ENCODE data around the gene PPP1R11.

PPP1R11 gene

GRCh38 chr6:30075790-30076732 lies 9.1 kb downstream of the PPP1R11 start:
- DNase-seq (ENCODE audit: low read depth): no peak
- no peak overlapping the region for H3K4me3 ChIP-seq (ENCODE audit: low read depth, low read length)
- TF ChIP-seq CTCF (conservative IDR thresholded peaks at IDR 0.05; ENCODE audit: low read depth, low read length): peak; percentile 47

DNA sequence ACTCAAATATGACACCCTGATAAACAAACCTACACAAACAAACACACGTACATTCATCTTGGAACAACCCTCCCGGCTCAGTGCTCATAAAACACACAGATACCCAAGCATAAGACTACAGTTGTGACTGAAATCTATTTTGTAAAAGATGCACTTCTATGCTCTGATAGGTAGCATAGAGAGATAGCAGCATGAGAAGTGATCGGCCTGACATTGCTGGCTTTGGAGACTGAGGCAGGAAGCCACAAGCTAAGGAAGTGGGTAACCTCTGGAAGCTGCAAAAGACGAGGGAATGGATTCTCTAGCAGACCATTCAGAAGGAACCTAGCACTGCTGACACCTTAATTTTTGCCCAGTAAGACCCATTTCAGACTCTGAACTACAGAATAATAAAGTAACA lies 10.2 kb downstream of the PPP1R11 start:
- no peak for DNase-seq (ENCODE audit: low read depth)
- H3K4me3 ChIP-seq (ENCODE audit: low read depth, low read length): no peak overlapping the region
- TF ChIP-seq CTCF (conservative IDR thresholded peaks at IDR 0.05; ENCODE audit: low read depth, low read length): no peak

GRCh38 chr6:30087876-30088275 lies 20.9 kb downstream of the PPP1R11 start:
- no peak for DNase-seq (ENCODE audit: low read depth)
- TF ChIP-seq CTCF (conservative IDR thresholded peaks at IDR 0.05; ENCODE audit: low read depth, low read length): no peak
- H3K4me3 ChIP-seq (ENCODE audit: low read depth, low read length): no peak overlapping the region

- DNase-seq (ENCODE audit: low read depth): peak; percentile 64
- TF ChIP-seq CTCF (conservative IDR thresholded peaks at IDR 0.05; ENCODE audit: low read depth, low read length): no peak
- no peak overlapping the region for H3K4me3 ChIP-seq (ENCODE audit: low read depth, low read length)
Measured at GRCh38 chr6:30091577-30092381, 24.8 kb downstream of the PPP1R11 start.

DNA sequence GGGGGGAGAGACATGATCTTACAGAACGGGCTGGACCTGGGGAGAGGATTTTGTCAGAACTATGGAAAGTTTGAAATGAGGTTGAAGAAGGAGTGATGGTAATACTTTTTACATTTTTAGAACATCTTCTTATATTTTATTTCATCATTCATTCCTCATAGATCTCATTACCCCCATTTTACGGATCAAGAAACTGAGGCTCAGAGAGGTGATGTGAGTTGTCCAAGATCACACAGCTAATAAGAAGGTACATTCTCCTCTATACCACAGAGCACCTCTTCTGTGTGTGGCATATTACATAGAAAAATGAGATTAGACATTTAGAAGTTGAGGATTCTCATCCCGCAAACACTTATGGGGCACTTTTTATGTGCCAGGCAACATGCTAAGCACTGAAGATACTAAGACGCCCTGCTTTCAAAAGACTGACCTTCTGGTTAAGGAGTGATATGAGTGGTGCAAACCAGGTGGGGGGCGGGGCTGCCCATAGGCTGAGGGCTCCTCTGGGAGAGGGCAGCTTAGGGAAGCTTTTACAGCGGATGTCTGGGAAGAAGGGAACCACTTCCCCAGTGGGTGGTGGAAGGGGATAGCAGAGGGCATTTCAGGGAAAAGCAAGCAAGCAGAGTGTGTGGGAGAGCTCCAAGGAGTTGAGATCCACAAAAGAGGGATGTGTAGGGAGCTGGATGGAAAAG lies 26.0 kb downstream of the PPP1R11 start:
- no peak overlapping the region for H3K4me3 ChIP-seq (ENCODE audit: low read depth, low read length)

More for the DNA sequence above, 26.0 kb downstream of the PPP1R11 start:
- no peak for TF ChIP-seq CTCF (conservative IDR thresholded peaks at IDR 0.05; ENCODE audit: low read depth, low read length)
- no peak for DNase-seq (ENCODE audit: low read depth)

Measured in choroid plexus epithelial cell (primary cell).